Fibroblast of skin of right quadriceps (primary cell): Measurements from ENCODE around the gene WT1.
A peak's percentile ranks its signal among the peaks of the same experiment; 100 is the strongest.
"Not testable (repeated sequence)": the region's sequence is repeated elsewhere in the genome, so short reads cannot be mapped to it uniquely, and the experiment has no call there.

Experiments used
- DNase-seq: peaks from one replicate; pipeline ENCODE4 v3.0.0-alpha.2; 2013

Gene WT1

GRCh38 chr11:32385998-32386397, 49.3 kb downstream of the WT1 start:
- peak; percentile 36 for DNase-seq

GRCh38 chr11:32382339-32383049, 52.8 kb downstream of the WT1 start:
- DNase-seq: no peak

- DNase-seq: no peak
These were observed 54.2 kb downstream of the WT1 start for GRCh38 chr11:32381179-32381578.

GRCh38 chr11:32379719-32380118, 55.6 kb downstream of the WT1 start:
- DNase-seq: no peak

GRCh38 chr11:32375826-32376225, 59.5 kb downstream of the WT1 start:
- no peak for DNase-seq

- DNase-seq: peak; percentile 28
These were observed 61.1 kb downstream of the WT1 start for GRCh38 chr11:32374261-32374711.

- DNase-seq: not testable (repeated sequence)
These were observed 65.4 kb downstream of the WT1 start for GRCh38 chr11:32369987-32370386.

- DNase-seq: peak; percentile 65
These were observed 68.7 kb downstream of the WT1 start for GRCh38 chr11:32366666-32367065.

- no peak for DNase-seq
These were observed 70.1 kb downstream of the WT1 start for GRCh38 chr11:32365192-32365591.

GRCh38 chr11:32358729-32359128, 76.6 kb downstream of the WT1 start:
- no peak for DNase-seq

GRCh38 chr11:32353884-32354283, 81.5 kb downstream of the WT1 start:
- DNase-seq: no peak

- peak; percentile 20 for DNase-seq
These were observed 86.8 kb downstream of the WT1 start for GRCh38 chr11:32348502-32348901.

- no peak for DNase-seq
These were observed 90.4 kb downstream of the WT1 start for GRCh38 chr11:32344946-32345345.

GRCh38 chr11:32343325-32344008, 91.9 kb downstream of the WT1 start:
- peak; percentile 8 for DNase-seq

GRCh38 chr11:32341620-32342613, 93.4 kb downstream of the WT1 start:
- no peak for DNase-seq

GRCh38 chr11:32340181-32340580, 95.2 kb downstream of the WT1 start:
- DNase-seq: no peak
